Neural cell (in vitro differentiated cells): ENCODE results near the gene ANKLE1. TPM values are rescaled to one million over a fixed set of nuclear protein-coding genes. Genes with fewer than 3 reads are reported as not detected.

Experiments
- H2AFZ ChIP-seq: fragments of 200-600, 300-800 bp; sonication (generic), shearing (Covaris generic); 2 replicates; pipeline ENCODE4 v1.6.0; 2014; ENCODE audit warnings: low read depth, mild to moderate bottlenecking, antibody characterized with exemption, low read length, moderate library complexity
- H3F3A ChIP-seq: fragments of 200-600 bp; shearing (Covaris generic); 2 replicates; pipeline ENCODE4 v1.6.1; 2016; ENCODE audit warnings: mild to moderate bottlenecking, moderate library complexity, mixed read lengths, antibody characterized with exemption, low read length; ENCODE audit not compliant: insufficient read depth, poor library complexity, severe bottlenecking
- H3K27ac ChIP-seq: fragments of 200-600, 300-800 bp; sonication (generic), shearing (Covaris generic); 2 replicates; pipeline ENCODE4 v1.5.1; 2014; ENCODE audit warnings: mild to moderate bottlenecking, low read length, moderate library complexity
- H3K27me3 ChIP-seq: fragments of 300-800, 200-600 bp; sonication (generic), shearing (Covaris generic); 2 replicates; pipeline ENCODE4 v1.6.0; 2014; ENCODE audit warnings: mild to moderate bottlenecking, low read depth, low read length, moderate library complexity; ENCODE audit not compliant: insufficient read depth
- H3K36me3 ChIP-seq: fragments of 300-800, 200-600 bp; sonication (generic), shearing (Covaris generic); 2 replicates; pipeline ENCODE4 v1.5.1; 2014; ENCODE audit warnings: mild to moderate bottlenecking, antibody characterized with exemption, low read length, moderate library complexity; ENCODE audit not compliant: insufficient read depth
- H3K4me2 ChIP-seq: fragments of 300-800, 200-600 bp; sonication (generic), shearing (Covaris generic); 2 replicates; pipeline ENCODE4 v1.6.0; 2014; ENCODE audit warnings: mild to moderate bottlenecking, low read length
- H3K4me3 ChIP-seq: fragments of 300-800, 200-600 bp; sonication (generic), shearing (Covaris generic); 2 replicates; pipeline ENCODE4 v1.5.1; 2014; ENCODE audit warnings: mild to moderate bottlenecking, low read length, moderate library complexity
- H3K79me2 ChIP-seq: fragments of 200-600 bp; shearing (Covaris generic); replicated peaks from 2 replicates; pipeline ENCODE4 v1.6.0; 2014; ENCODE audit warnings: mild to moderate bottlenecking, low read length, moderate library complexity; ENCODE audit not compliant: insufficient read depth
- H3K9ac ChIP-seq: fragments of 300-800, 200-600 bp; sonication (generic), shearing (Covaris generic); 2 replicates; pipeline ENCODE4 v1.6.1; 2016; ENCODE audit warnings: mild to moderate bottlenecking, low read length, mixed read lengths
- H3K9me2 ChIP-seq: fragments of 200-600 bp; shearing (Covaris generic); 2 replicates; pipeline ENCODE4 v1.6.1; 2016; ENCODE audit warnings: mild to moderate bottlenecking, low read length, mixed read lengths; ENCODE audit not compliant: insufficient read depth
- H3K9me3 ChIP-seq: fragments of 200-600, 300-800 bp; sonication (generic), shearing (Covaris generic); 2 replicates; pipeline ENCODE4 v1.6.1; 2016; ENCODE audit warnings: mild to moderate bottlenecking, mixed run types, low read length, moderate library complexity, mixed read lengths
- H4K20me1 ChIP-seq: fragments of 200-600 bp; shearing (Covaris generic); 2 replicates; pipeline ENCODE4 v1.6.1; 2016; ENCODE audit warnings: mild to moderate bottlenecking, mixed run types; ENCODE audit not compliant: insufficient read depth
- CTCF ChIP-seq: fragments of 450-650 bp; IDR thresholded peaks from 2 replicates; pipeline ENCODE4 v1.5.1; 2014; ENCODE audit warnings: antibody characterized with exemption, mild to moderate bottlenecking, moderate library complexity; ENCODE audit not compliant: poor library complexity, severe bottlenecking
- EP300 ChIP-seq: fragments of 450-650 bp; conservative IDR thresholded peaks from 2 replicates; pipeline ENCODE4 v1.6.1; 2014; ENCODE audit warnings: antibody characterized with exemption, mild to moderate bottlenecking, moderate library complexity; ENCODE audit not compliant: poor library complexity, severe bottlenecking
- EZH2 ChIP-seq: fragments of 200-600, 300-800 bp; shearing (Covaris generic), sonication (generic); IDR thresholded peaks from 2 replicates; pipeline ENCODE4 v1.6.1; 2014; ENCODE audit warnings: antibody characterized with exemption, low read length, borderline replicate concordance, mild to moderate bottlenecking; ENCODE audit not compliant: insufficient read depth, poor library complexity, severe bottlenecking
- MXI1 ChIP-seq: fragments of 450-650 bp; conservative IDR thresholded peaks from 2 replicates; pipeline ENCODE4 v1.6.1; 2014; ENCODE audit warnings: antibody characterized with exemption, mild to moderate bottlenecking; ENCODE audit not compliant: poor library complexity, severe bottlenecking
- POLR2AphosphoS5 ChIP-seq: IDR thresholded peaks from 2 replicates; pipeline ENCODE4 v1.6.1; 2012
- RAD21 ChIP-seq: fragments of 450-650 bp; conservative IDR thresholded peaks from 2 replicates; pipeline ENCODE4 v1.6.1; 2014; ENCODE audit warnings: antibody characterized with exemption, mild to moderate bottlenecking, moderate library complexity
- REST ChIP-seq: IDR thresholded peaks from 2 replicates; pipeline ENCODE4 v1.6.1; 2012; ENCODE audit warnings: borderline replicate concordance
- SMC3 ChIP-seq: fragments of 450-650 bp; conservative IDR thresholded peaks from 2 replicates; pipeline ENCODE4 v1.6.1; 2014; ENCODE audit warnings: antibody characterized with exemption, mild to moderate bottlenecking, moderate library complexity; ENCODE audit not compliant: poor library complexity
- TAF1 ChIP-seq: IDR thresholded peaks from 2 replicates; pipeline ENCODE4 v1.6.1; 2012; ENCODE audit warnings: low read depth
- polyA plus RNA-seq: library from polyadenylated mRNA; depleted of rRNA; stranded (reverse); fragments of >200 nt; gene quantifications from 2 replicates; pipeline ENCODE4 v1.2.3, GENCODE V29; 2014

The ANKLE1 gene
- polyA plus RNA-seq, 1 donor from 2014 or later = 9.3 TPM

GRCh38 chr19:17328517-17329365 lies 47.0 kb downstream of the ANKLE1 start:
- Histone ChIP-seq H3K36me3 (no peaks in the 10 kb centered on the region), H3K27me3 (no peaks in the 10 kb centered on the region), H3K9me3 (no peaks in the 10 kb centered on the region), H3K9ac (no peak overlapping the region), H3K27ac (no peak overlapping the region), H2AFZ (no peak overlapping the region), H3K4me3 (no peak overlapping the region), H4K20me1 (no peaks in the 10 kb centered on the region), H3K4me2 (no peak overlapping the region), H3K79me2 (peaks cover 1% of the 10 kb centered on the region), H3K9me2 (no peaks in the 10 kb centered on the region), H3F3A (no peaks in the 10 kb centered on the region)
- TF ChIP-seq REST (no peak), SMC3 (no peak), RAD21 (no peak), MXI1 (no peak), POLR2AphosphoS5 (no peak), EZH2 (no peak), EP300 (no peak), TAF1 (no peak), CTCF (no peak)

GRCh38 chr19:17329366-17330261 lies 47.9 kb downstream of the ANKLE1 start:
- H3K36me3 ChIP-seq = no peaks in the 10 kb centered on the region
- no peak overlapping the region for H3K27ac ChIP-seq
- no peak overlapping the region for H3K4me3 ChIP-seq

More at GRCh38 chr19:17329366-17330261, 47.9 kb downstream of the ANKLE1 start:
- Histone ChIP-seq H3F3A (no peaks in the 10 kb centered on the region), H3K4me2 (no peak overlapping the region), H4K20me1 (no peaks in the 10 kb centered on the region), H3K27me3 (no peaks in the 10 kb centered on the region), H2AFZ (no peak overlapping the region), H3K9me2 (no peaks in the 10 kb centered on the region), H3K9me3 (no peaks in the 10 kb centered on the region), H3K79me2 (peaks cover 7% of the 10 kb centered on the region), H3K9ac (no peak overlapping the region)
- TF ChIP-seq TAF1 = no peak
- no peak for TF ChIP-seq CTCF
- TF ChIP-seq EZH2 = no peak
- no peak for TF ChIP-seq REST
- no peak for TF ChIP-seq POLR2AphosphoS5
- TF ChIP-seq RAD21 = no peak
- no peak for TF ChIP-seq MXI1
- no peak for TF ChIP-seq EP300
